A549 (cell line): Measurements from ENCODE around the gene CLEC16A. TPM values are rescaled to one million over a fixed set of nuclear protein-coding genes. Genes with fewer than 3 reads are reported as not detected.
"Not testable (repeated sequence)": the region's sequence is repeated elsewhere in the genome, so short reads cannot be mapped to it uniquely, and the experiment has no call there.

Experiments used
- ATAC-seq, 2 experiments: fragments of 200-7000 bp in 1 of 2; fragments of >200 bp in 1 of 2; cut with Nextera tagmentation in 1 of 2; cut with Tn5 transposase in 1 of 2; 3 replicates each; pipeline versions ENCODE4 v1.8.0 to v1.9.1; 2018 to 2020; ENCODE audit warnings: mild to moderate bottlenecking in 1 of 2, moderate library complexity in 1 of 2
- CTCF ChIA-PET: fragments of 300-600 bp; sonication (Branson Sonifier 250); formaldehyde crosslinking; extraction: SDS; loops from one replicate; lab custom pipeline; 2021; ENCODE audit warnings: antibody characterized with exemption, inconsistent platforms; lab: Yijun Ruan, JAX
- POLR2A ChIA-PET: fragments of 350-600 bp; formaldehyde crosslinking; extraction: SDS; loops from one replicate; lab custom pipeline; 2021; ENCODE audit warnings: antibody characterized with exemption, inconsistent platforms; lab: Yijun Ruan, JAX
- DNase-seq, 2 experiments: peaks; one replicate each; pipeline versions ENCODE4 v3.0.0 to v3.0.0-alpha.2; 2011 to 2016; ENCODE audit warnings: low read depth in 1 of 2, low spot score in 1 of 2
- FAIRE-seq: peaks from 2 replicates; lab custom pipeline; 2011; peaks lifted over from hg19 to GRCh38; lab: Jason Lieb, UNC
- H3K27ac ChIP-seq, 2 experiments: fragments of >200 bp; sonication (Bioruptor Twin); formaldehyde crosslinking; 3 replicates each; pipeline ENCODE4 v1.5.1; 2016 to 2017
- H3K4me1 ChIP-seq: fragments of >200 bp; sonication (Bioruptor Twin); formaldehyde crosslinking; 3 replicates; pipeline ENCODE4 v1.6.1; 2016
- H3K4me2 ChIP-seq: fragments of >200 bp; sonication (Bioruptor Twin); formaldehyde crosslinking; 3 replicates; pipeline ENCODE4 v1.6.1; 2016
- H3K4me3 ChIP-seq: fragments of >200 bp; sonication (Bioruptor Twin); formaldehyde crosslinking; 3 replicates; pipeline ENCODE4 v1.5.1; 2016
- H3K9me3 ChIP-seq: fragments of >200 bp; sonication (Bioruptor Twin); formaldehyde crosslinking; 3 replicates; pipeline ENCODE4 v1.6.1; 2016
- BCL3 ChIP-seq: fragments of >200 bp; sonication (Bioruptor Twin); formaldehyde crosslinking; IDR thresholded peaks from 3 replicates; pipeline ENCODE4 v1.6.1; 2016
- EHF ChIP-seq: fragments of 250-450 bp; sonication (Bioruptor Pico); IDR thresholded peaks from 2 replicates; pipeline ENCODE4 v1.5.0; 2020; ENCODE audit warnings: mild to moderate bottlenecking
- ESRRA ChIP-seq: fragments of 150-350 bp; IDR thresholded peaks from 2 replicates; pipeline ENCODE4 v1.6.1; 2014; ENCODE audit warnings: mild to moderate bottlenecking, low read length, borderline replicate concordance
- HOXB13 ChIP-seq: fragments of 250-450 bp; sonication (Bioruptor Pico); IDR thresholded peaks from 2 replicates; pipeline ENCODE4 v1.5.0; 2020; ENCODE audit warnings: low read depth, mild to moderate bottlenecking, moderate library complexity
- JUN ChIP-seq, 2 experiments: fragments of >200 bp; sonication (Bioruptor Twin); formaldehyde crosslinking; IDR thresholded peaks; 2 replicates in 1 of 2; 3 replicates in 1 of 2; pipeline ENCODE4 v1.6.1; 2016 to 2017
- MAX ChIP-seq: IDR thresholded peaks from 2 replicates; pipeline ENCODE4 v1.6.1; 2012
- PHF8 ChIP-seq: fragments of 200-600 bp; sonication (generic); IDR thresholded peaks from 2 replicates; pipeline ENCODE4 v1.6.1; 2016; ENCODE audit warnings: low read depth, mild to moderate bottlenecking, antibody characterized with exemption, moderate library complexity, borderline replicate concordance
- POLR2A ChIP-seq: IDR thresholded peaks from 2 replicates; pipeline ENCODE4 v1.6.1; 2012; ENCODE audit warnings: mild to moderate bottlenecking, low read length
- REST ChIP-seq: fragments of 200-600 bp; sonication (generic); IDR thresholded peaks from 2 replicates; pipeline ENCODE4 v1.6.1; 2016; ENCODE audit warnings: antibody characterized with exemption, mild to moderate bottlenecking, moderate library complexity
- RFX5 ChIP-seq: fragments of 450-650 bp; IDR thresholded peaks from 2 replicates; pipeline ENCODE4 v1.7.1; 2014; ENCODE audit warnings: antibody characterized with exemption, mild to moderate bottlenecking, moderate library complexity
- SMC3 ChIP-seq: fragments of >200 bp; sonication (Bioruptor Twin); formaldehyde crosslinking; IDR thresholded peaks from 3 replicates; pipeline ENCODE4 v1.6.1; 2018; ENCODE audit warnings: inconsistent platforms
- ZFP36 ChIP-seq: fragments of 450-650 bp; IDR thresholded peaks from 2 replicates; pipeline ENCODE4 v1.6.1; 2014; ENCODE audit warnings: borderline replicate concordance; ENCODE audit not compliant: partially characterized antibody
- WGBS: methylation state at CpG from one replicate; pipeline ENCODE4 v1.1.6; 2017; ENCODE audit errors: missing lambda C conversion rate; 5-methylcytosine and 5-hydroxymethylcytosine counted together
- polyA plus RNA-seq, 4 experiments: library from polyadenylated mRNA; depleted of rRNA in 3 of 4; stranded (reverse); fragments of >200 nt; fragmentation: RNase III in 1 of 4; extraction: RNeasy Plus Mini Kit Qiagen cat#74134 plus additional on column Dnase treatment in 1 of 4; gene quantifications; 2 replicates in 3 of 4; 3 replicates in 1 of 4; pipeline ENCODE4 v1.2.3, GENCODE V29; 2011 to 2017

The CLEC16A gene
- polyA plus RNA-seq, 2 of the 4 experiments (the other 2 are of a cell fraction): 8.3 to 10.4 TPM

GRCh38 chr16:10941127-10941933 is 3.0 kb upstream of the CLEC16A start:
- no peak for TF ChIP-seq RFX5
- no peak for TF ChIP-seq SMC3
- no peak for TF ChIP-seq ESRRA
- no peak for TF ChIP-seq HOXB13 (CRISPR knock-in tag)
- TF ChIP-seq MAX: 0 out of 2 replicates have a peak, but pooled peaks have one; percentile 45
- TF ChIP-seq ZFP36: no peak
- FAIRE-seq (no peak), DNase-seq (no peak), ATAC-seq (peak; percentile 1 to 16; a peak in 4 of 6 replicates)
- H3K9me3 ChIP-seq: no peaks in the 10 kb centered on the region
- H3K27ac ChIP-seq: peak overlapping the region; percentile 66 to 91
- POLR2A ChIA-PET: interaction anchor here (0.6 to 1.8 kb wide), 3 partner anchors 23 to 315 kb away, joined by 3 to 9 read pairs (median 3); partner anchors contain the start of genes NUBP1 and SOCS1
- CTCF ChIA-PET: interaction anchor here (0.6 to 3.7 kb wide), 5 partner anchors 12 to 30 kb away, joined by 3 to 11 read pairs (median 3); no protein-coding TSS in a partner anchor
- peak overlapping the region; percentile 87 for H3K4me3 ChIP-seq
- H3K4me2 ChIP-seq: peak overlapping the region; percentile 90
- H3K4me1 ChIP-seq: peaks cover 32% of the 10 kb centered on the region
- 19% methylated on average over 14 of the region's 36 CpGs for WGBS

- FAIRE-seq, H3K9me3 ChIP-seq, DNase-seq: not testable (repeated sequence)
- H3K4me1 ChIP-seq: peaks cover 32% of the 10 kb centered on the region
- WGBS: no CpG with 5 or more reads among the region's 52 CpGs
- H3K4me2 ChIP-seq: peak overlapping the region; percentile 90
- POLR2A ChIA-PET: interaction anchor here (1.0 to 1.8 kb wide), 4 partner anchors 10 to 314 kb away, joined by 3 to 9 read pairs (median 4); partner anchors contain the start of genes NUBP1 and SOCS1
- peak overlapping the region; percentile 87 for H3K4me3 ChIP-seq
- H3K27ac ChIP-seq: peak overlapping the region; percentile 66 to 91
- peak; percentile 17 to 45; a peak in 5 of 6 replicates for ATAC-seq
- TF ChIP-seq PHF8: peak; percentile 63; the same call in 1 of the 2 replicates
- CTCF ChIA-PET: interaction anchor here (0.6 to 3.7 kb wide), 5 partner anchors 12 to 79 kb away, joined by 3 to 11 read pairs (median 3); no protein-coding TSS in a partner anchor
Measured at GRCh38 chr16:10941935-10942351, 2.4 kb upstream of the CLEC16A start.

- 6% methylated on average over 24 of the region's 55 CpGs for WGBS
- POLR2A ChIA-PET: interaction anchor here (1.0 to 1.8 kb wide), 4 partner anchors 10 to 314 kb away, joined by 3 to 9 read pairs (median 4); partner anchors contain the start of genes NUBP1 and SOCS1
- FAIRE-seq: no peak
Measured at GRCh38 chr16:10942352-10943063, 1.9 kb upstream of the CLEC16A start, which contains the start of gene DEXI. Gene DEXI, minus strand, starts transcription at chr16:10942468. Its CDS starts 463 bp downstream, at chr16:10942005.

More at GRCh38 chr16:10942352-10943063, 1.9 kb upstream of the CLEC16A start, which contains the start of gene DEXI:
- peak within 1 kb of the TSS; percentile 87 for H3K4me3 ChIP-seq
- H3K4me2 ChIP-seq: peak within 1 kb of the TSS; percentile 90
- H3K9me3 ChIP-seq: no peaks in the 10 kb centered on the region
- peaks cover 32% of the 10 kb centered on the region for H3K4me1 ChIP-seq
- CTCF ChIA-PET: interaction anchor here (0.6 to 2.7 kb wide), 4 partner anchors 11 to 80 kb away, joined by 3 to 10 read pairs (median 3); no protein-coding TSS in a partner anchor
- TF ChIP-seq JUN (IDR thresholded peaks at IDR 0.05): peak in 1 of 2 experiments; percentile 64; a peak in 2 of 5 replicates
- no peak for TF ChIP-seq REST
- peak; percentile 50; the same call in 1 of the 3 replicates for TF ChIP-seq BCL3
- peak; percentile 68 for TF ChIP-seq POLR2A
- TF ChIP-seq PHF8: 0 out of 2 replicates have a peak, but pooled peaks have one; percentile 4
- TF ChIP-seq EHF: no peak
- peak within 1 kb of the TSS; percentile 66 to 91 for H3K27ac ChIP-seq
- ATAC-seq (peak; percentile 77 to 88), DNase-seq (peak; percentile 87 to 98)
